DND-41 (cell line): ENCODE results near the gene CACHD1.

Source experiments
- ATAC-seq: fragments of 200-7000 bp; cut with Tn5 transposase; 3 replicates; pipeline ENCODE4 v1.9.1; 2021; ENCODE audit warnings: low read depth; ENCODE audit not compliant: insufficient read depth
- DNase-seq: peaks from one replicate; pipeline ENCODE4 v3.0.0-alpha.2; 2020
- H2AFZ ChIP-seq: 2 replicates; pipeline ENCODE4 v1.6.0; 2012; ENCODE audit warnings: low read depth, low read length
- H3K27ac ChIP-seq: 2 replicates; pipeline ENCODE4 v1.5.1; 2012; ENCODE audit warnings: low read length, inconsistent platforms
- H3K27me3 ChIP-seq: fragments of 200-600 bp; sonication (generic); 2 replicates; pipeline ENCODE4 v1.6.0; 2012; ENCODE audit warnings: low read length, mild to moderate bottlenecking, inconsistent platforms; ENCODE audit not compliant: insufficient read depth, poor library complexity
- H3K36me3 ChIP-seq: 2 replicates; pipeline ENCODE4 v1.5.1; 2012; ENCODE audit warnings: low read length, inconsistent platforms; ENCODE audit not compliant: insufficient read depth
- H3K4me1 ChIP-seq: 2 replicates; pipeline ENCODE4 v1.5.1; 2012; ENCODE audit warnings: mild to moderate bottlenecking, low read length; ENCODE audit not compliant: insufficient read depth
- H3K4me2 ChIP-seq: 2 replicates; pipeline ENCODE4 v1.6.0; 2012; ENCODE audit warnings: mild to moderate bottlenecking, moderate library complexity, low read length, inconsistent platforms; ENCODE audit not compliant: insufficient read depth
- H3K4me3 ChIP-seq, 2 experiments: fragments of 200-600 bp in 1 of 2; shearing (Covaris generic) in 1 of 2; 2 replicates each; pipeline ENCODE4 v1.5.1; 2012 to 2016; ENCODE audit warnings: inconsistent platforms in 2 of 2, low read length in 2 of 2, mild to moderate bottlenecking in 2 of 2, low read depth in 1 of 2, moderate library complexity in 1 of 2
- H3K79me2 ChIP-seq: 2 replicates; pipeline ENCODE4 v1.6.0; 2012; ENCODE audit warnings: low read length, inconsistent platforms; ENCODE audit not compliant: insufficient read depth
- H3K9ac ChIP-seq: 2 replicates; pipeline ENCODE4 v1.6.0; 2012; ENCODE audit warnings: low read depth, mild to moderate bottlenecking, inconsistent platforms, low read length, moderate library complexity
- H3K9me3 ChIP-seq: 2 replicates; pipeline ENCODE4 v1.5.1; 2012; ENCODE audit warnings: low read length, moderate library complexity, mild to moderate bottlenecking, inconsistent platforms; ENCODE audit not compliant: insufficient read depth, severe bottlenecking
- H4K20me1 ChIP-seq: 2 replicates; pipeline ENCODE4 v1.6.0; 2012; ENCODE audit warnings: low read length; ENCODE audit not compliant: insufficient read depth
- CTCF ChIP-seq: IDR thresholded peaks from 2 replicates; pipeline ENCODE4 v1.5.1; 2012; ENCODE audit warnings: borderline replicate concordance, low read length, moderate library complexity, mild to moderate bottlenecking; ENCODE audit not compliant: poor library complexity, severe bottlenecking; ENCODE audit errors: extremely low read depth
- EZH2 ChIP-seq: IDR thresholded peaks from 3 replicates; pipeline ENCODE4 v1.6.1; 2012; ENCODE audit warnings: borderline replicate concordance, low read depth, mild to moderate bottlenecking, moderate library complexity, low read length, inconsistent platforms; ENCODE audit not compliant: severe bottlenecking

CACHD1 gene

GRCh38 chr1:64530969-64531692 lies 61.2 kb downstream of the CACHD1 start:
- DNase-seq (no peak), ATAC-seq (no peak)
- H3K4me2 ChIP-seq = no peak overlapping the region
- TF ChIP-seq CTCF (no peak), EZH2 (no peak)
- H3K9ac ChIP-seq = no peak overlapping the region
- H4K20me1 ChIP-seq = no peaks in the 10 kb centered on the region
- no peaks in the 10 kb centered on the region for H3K9me3 ChIP-seq
- H3K27ac ChIP-seq = no peak overlapping the region
- H2AFZ ChIP-seq = no peak overlapping the region
- no peaks in the 10 kb centered on the region for H3K36me3 ChIP-seq
- no peaks in the 10 kb centered on the region for H3K4me1 ChIP-seq
- H3K79me2 ChIP-seq = no peaks in the 10 kb centered on the region
- H3K27me3 ChIP-seq = no peaks in the 10 kb centered on the region
- H3K4me3 ChIP-seq = no peak overlapping the region

- Histone ChIP-seq H3K9ac (no peak overlapping the region), H3K27me3 (no peaks in the 10 kb centered on the region), H3K4me2 (no peak overlapping the region), H3K4me3 (no peak overlapping the region), H3K27ac (no peak overlapping the region), H3K9me3 (no peaks in the 10 kb centered on the region), H2AFZ (no peak overlapping the region), H3K79me2 (no peaks in the 10 kb centered on the region), H3K36me3 (no peaks in the 10 kb centered on the region), H4K20me1 (no peaks in the 10 kb centered on the region), H3K4me1 (no peaks in the 10 kb centered on the region)
- DNase-seq (no peak), ATAC-seq (no peak)
- no peak for TF ChIP-seq CTCF
- TF ChIP-seq EZH2 = no peak
These were observed 62.7 kb downstream of the CACHD1 start for GRCh38 chr1:64532646-64533045.

GRCh38 chr1:64535938-64536835 lies 66.3 kb downstream of the CACHD1 start:
- H3K36me3 ChIP-seq = no peaks in the 10 kb centered on the region
- TF ChIP-seq EZH2 (no peak), CTCF (no peak)
- no peak overlapping the region for H2AFZ ChIP-seq
- no peak for ATAC-seq
- no peak overlapping the region for H3K9ac ChIP-seq
- no peaks in the 10 kb centered on the region for H3K27me3 ChIP-seq
- H3K27ac ChIP-seq = no peak overlapping the region
- H3K9me3 ChIP-seq = no peaks in the 10 kb centered on the region
- DNase-seq = no peak
- no peaks in the 10 kb centered on the region for H3K79me2 ChIP-seq
- no peaks in the 10 kb centered on the region for H3K4me1 ChIP-seq
- no peak overlapping the region for H3K4me2 ChIP-seq
- no peaks in the 10 kb centered on the region for H4K20me1 ChIP-seq
- no peak overlapping the region for H3K4me3 ChIP-seq
